C4-2B (cell line): ENCODE measurements around the gene CDC14A.

ENCODE experiments used
- H3K27ac ChIP-seq: fragments of 450-650 bp; 2 replicates; pipeline ENCODE4 v1.5.1; 2017
- ZFX ChIP-seq: fragments of 450-650 bp; IDR thresholded peaks from 2 replicates; pipeline ENCODE4 v1.6.1; 2017
- TF ChIP-seq, protein P1 (sequence below): fragments of 450-650 bp; conservative IDR thresholded peaks from 2 replicates; pipeline ENCODE4 v1.5.1; 2017; ENCODE audit warnings: mild to moderate bottlenecking

The CDC14A gene

DNA sequence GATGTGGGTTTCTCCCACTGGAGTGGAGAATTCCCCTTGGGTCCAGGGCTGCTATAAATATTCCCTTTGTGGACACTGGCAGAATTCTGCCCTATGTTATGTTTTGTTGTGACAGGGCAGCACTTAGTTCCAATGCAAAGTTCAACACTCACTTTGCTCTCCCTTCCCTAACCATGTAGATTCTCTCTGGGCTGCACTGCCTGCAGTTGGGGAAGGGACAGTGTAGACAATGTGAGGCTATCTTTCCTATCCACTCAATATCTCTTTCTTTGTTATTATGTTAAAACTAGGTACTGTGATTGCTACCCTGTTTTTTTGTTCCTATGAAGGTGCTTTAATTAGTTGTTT, 205.3 kb downstream of the CDC14A start:
- no peak overlapping the region for H3K27ac ChIP-seq
- TF ChIP-seq ZFX: no peak
- TF ChIP-seq, protein P1, sequence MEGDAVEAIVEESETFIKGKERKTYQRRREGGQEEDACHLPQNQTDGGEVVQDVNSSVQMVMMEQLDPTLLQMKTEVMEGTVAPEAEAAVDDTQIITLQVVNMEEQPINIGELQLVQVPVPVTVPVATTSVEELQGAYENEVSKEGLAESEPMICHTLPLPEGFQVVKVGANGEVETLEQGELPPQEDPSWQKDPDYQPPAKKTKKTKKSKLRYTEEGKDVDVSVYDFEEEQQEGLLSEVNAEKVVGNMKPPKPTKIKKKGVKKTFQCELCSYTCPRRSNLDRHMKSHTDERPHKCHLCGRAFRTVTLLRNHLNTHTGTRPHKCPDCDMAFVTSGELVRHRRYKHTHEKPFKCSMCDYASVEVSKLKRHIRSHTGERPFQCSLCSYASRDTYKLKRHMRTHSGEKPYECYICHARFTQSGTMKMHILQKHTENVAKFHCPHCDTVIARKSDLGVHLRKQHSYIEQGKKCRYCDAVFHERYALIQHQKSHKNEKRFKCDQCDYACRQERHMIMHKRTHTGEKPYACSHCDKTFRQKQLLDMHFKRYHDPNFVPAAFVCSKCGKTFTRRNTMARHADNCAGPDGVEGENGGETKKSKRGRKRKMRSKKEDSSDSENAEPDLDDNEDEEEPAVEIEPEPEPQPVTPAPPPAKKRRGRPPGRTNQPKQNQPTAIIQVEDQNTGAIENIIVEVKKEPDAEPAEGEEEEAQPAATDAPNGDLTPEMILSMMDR: no peak

- TF ChIP-seq ZFX: no peak
- TF ChIP-seq, protein P1: no peak
- no peak overlapping the region for H3K27ac ChIP-seq
These were observed 213.2 kb downstream of the CDC14A start for GRCh38 chr1:100565533-100565932.

GRCh38 chr1:100565937-100566699, 213.8 kb downstream of the CDC14A start:
- TF ChIP-seq, protein P1: peak; percentile 25
- TF ChIP-seq ZFX: no peak

DNA sequence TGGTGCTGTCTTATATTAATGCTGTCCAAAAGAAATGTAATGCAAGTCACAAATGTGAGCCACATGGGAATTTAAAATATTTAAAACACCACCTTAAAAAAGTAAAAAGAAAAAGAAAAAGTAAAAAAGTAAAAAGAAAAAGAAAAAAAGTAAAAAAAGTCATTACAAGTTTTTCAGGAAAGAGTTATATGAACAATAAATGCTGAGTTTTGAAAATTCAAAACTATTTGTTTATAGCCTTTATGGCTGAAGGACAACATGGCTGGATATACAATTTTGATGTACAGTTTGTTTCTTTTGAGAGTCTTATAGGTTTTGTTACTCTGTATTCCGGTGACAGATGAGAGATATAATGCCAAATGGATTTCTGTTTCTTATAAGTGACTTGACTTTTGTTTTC, 214.8 kb downstream of the CDC14A start:
- H3K27ac ChIP-seq: no peak overlapping the region
- TF ChIP-seq, protein P1: no peak
- TF ChIP-seq ZFX: no peak

More at GRCh38 chr1:100565937-100566699, 213.8 kb downstream of the CDC14A start:
- no peak overlapping the region for H3K27ac ChIP-seq
